ENCODE data around the gene FCRL4. TPM values are rescaled to one million over a fixed set of nuclear protein-coding genes. Genes with fewer than 3 reads are reported as not detected.

The FCRL4 gene
- total RNA-seq, 1 experiment from 2014 or later, result not detected

- no peaks in the 10 kb centered on the region; the same call in 1 of the 2 replicates for H3K27me3 Mint-ChIP-seq (ENCODE audit: low read depth)
- H3K36me3 Mint-ChIP-seq, result no peaks in the 10 kb centered on the region
- TF ChIP-seq AFF4 (CRISPR knock-in tag; IDR thresholded peaks at IDR 0.05; ENCODE audit: borderline replicate concordance) (no peak), GTF2I (CRISPR knock-in tag; conservative IDR thresholded peaks at IDR 0.05) (no peak), E2F5 (CRISPR knock-in tag; IDR thresholded peaks at IDR 0.05) (no peak), FOXP4 (CRISPR knock-in tag; IDR thresholded peaks at IDR 0.05) (no peak), IRF2 (CRISPR knock-in tag; IDR thresholded peaks at IDR 0.05; ENCODE audit: borderline replicate concordance, low read depth) (no peak), NR2C2 (CRISPR knock-in tag; IDR thresholded peaks at IDR 0.05) (no peak), USF2 (CRISPR knock-in tag; IDR thresholded peaks at IDR 0.05) (no peak), ZMAT4 (CRISPR knock-in tag; IDR thresholded peaks at IDR 0.05) (no peak), NR3C1 (CRISPR knock-in tag; conservative IDR thresholded peaks at IDR 0.05; ENCODE audit: low read depth) (no peak), ERG (CRISPR knock-in tag; IDR thresholded peaks at IDR 0.05) (no peak)
- H3K9me3 Mint-ChIP-seq, result no peaks in the 10 kb centered on the region
- H3K4me3 Mint-ChIP-seq, result no peak overlapping the region
- POLR2A ChIA-PET, result interaction anchor here (0.6 kb wide), 1 partner anchor 27 kb away, joined by 3 read pairs; no protein-coding TSS in a partner anchor
- CTCF ChIA-PET, result interaction anchor here (0.7 to 1.6 kb wide), 2 partner anchors 20 kb away, joined by 3 to 5 read pairs; no protein-coding TSS in a partner anchor
- DNase-seq (ENCODE audit: low spot score), result no peak
- no peak for ATAC-seq
- no peaks in the 10 kb centered on the region for H3K4me1 Mint-ChIP-seq
- no peak overlapping the region for H3K27ac Mint-ChIP-seq
Observed at GRCh38 chr1:157600236-157600635, 2.4 kb upstream of the FCRL4 start.

GRCh38 chr1:157596384-157596783 lies 1.5 kb downstream of the FCRL4 start:
- Mint-ChIP-seq H3K27me3 (ENCODE audit: low read depth) (no peaks in the 10 kb centered on the region; the same call in 1 of the 2 replicates), H3K9me3 (no peaks in the 10 kb centered on the region), H3K4me1 (peaks cover 3% of the 10 kb centered on the region), H3K4me3 (no peak overlapping the region), H3K27ac (no peak overlapping the region), H3K36me3 (no peaks in the 10 kb centered on the region)
- ATAC-seq, result no peak
- ChIA-PET CTCF (interaction anchor here (1.9 kb wide), 1 partner anchor 16 kb away, joined by 9 read pairs; no protein-coding TSS in a partner anchor), POLR2A (no interaction called here)
- DNase-seq (ENCODE audit: low spot score), result no peak
- TF ChIP-seq ELF4 (CRISPR knock-in tag; IDR thresholded peaks at IDR 0.05; ENCODE audit: low read depth), result no peak
- TF ChIP-seq NFYB (CRISPR knock-in tag; conservative IDR thresholded peaks at IDR 0.05; ENCODE audit: low read depth), result no peak
- TF ChIP-seq MYBL2 (CRISPR knock-in tag; IDR thresholded peaks at IDR 0.05), result no peak
- no peak for TF ChIP-seq ZNF281 (CRISPR knock-in tag; IDR thresholded peaks at IDR 0.05)
- TF ChIP-seq FOXP4 (CRISPR knock-in tag; IDR thresholded peaks at IDR 0.05), result no peak
